Globus pallidus (tissue), 1 donor: ENCODE measurements around the gene RBMX2.
"Not testable (repeated sequence)": the region's sequence is repeated elsewhere in the genome, so short reads cannot be mapped to it uniquely, and the experiment has no call there.

ENCODE experiments used
- DNase-seq: peaks from one replicate; pipeline ENCODE4 v3.0.0-alpha.2; 2015; ENCODE audit warnings: low spot score

Gene RBMX2, protein sequence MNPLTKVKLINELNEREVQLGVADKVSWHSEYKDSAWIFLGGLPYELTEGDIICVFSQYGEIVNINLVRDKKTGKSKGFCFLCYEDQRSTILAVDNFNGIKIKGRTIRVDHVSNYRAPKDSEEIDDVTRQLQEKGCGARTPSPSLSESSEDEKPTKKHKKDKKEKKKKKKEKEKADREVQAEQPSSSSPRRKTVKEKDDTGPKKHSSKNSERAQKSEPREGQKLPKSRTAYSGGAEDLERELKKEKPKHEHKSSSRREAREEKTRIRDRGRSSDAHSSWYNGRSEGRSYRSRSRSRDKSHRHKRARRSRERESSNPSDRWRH

DNA sequence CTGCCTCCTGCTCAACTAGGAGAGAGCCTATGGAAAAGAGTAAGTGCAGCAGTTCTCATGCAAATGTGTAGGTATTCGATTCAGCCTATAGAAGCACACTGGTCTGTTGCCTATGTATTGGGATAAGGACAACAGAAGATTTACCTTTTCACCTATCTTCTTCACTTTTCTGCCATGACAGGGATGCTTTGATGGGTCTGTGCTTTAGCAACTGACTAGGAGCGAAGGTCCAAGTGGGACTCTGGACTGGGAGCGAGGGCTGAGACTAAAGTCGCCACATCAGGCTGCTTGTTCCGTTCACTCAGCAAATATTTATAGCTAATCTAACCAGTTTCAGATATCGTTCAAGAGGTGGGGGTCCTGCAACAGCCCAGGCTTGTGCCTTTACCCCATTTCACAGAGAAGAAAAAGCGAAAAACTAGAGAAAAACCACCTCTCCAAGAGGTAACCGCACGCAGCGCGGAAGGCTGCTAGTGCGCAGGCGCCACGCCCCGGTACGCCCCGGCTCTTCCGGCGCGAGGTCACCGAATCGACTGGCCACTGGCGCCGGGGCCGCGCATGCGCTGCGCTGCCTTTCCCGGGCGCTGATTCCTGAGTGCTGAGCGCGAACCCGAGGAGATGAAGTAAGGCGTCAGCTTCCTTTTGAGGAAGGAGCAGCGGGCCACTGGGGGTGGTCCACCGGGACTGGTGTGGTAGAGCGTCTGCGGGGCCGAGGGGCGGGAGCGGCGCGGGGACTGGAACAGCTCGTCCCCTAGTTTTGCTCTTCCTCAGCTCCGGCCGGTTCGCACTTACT is at the start of gene RBMX2:
Gene RBMX2 (plus strand): TSS at position 573 of the 793 bp plus-strand sequence. CDS start 46 bp downstream, at position 619.
- peak; percentile 72 for DNase-seq

GRCh38 chrX:130352050-130352449 is 49.7 kb upstream of the RBMX2 start:
- not testable (repeated sequence) for DNase-seq

DNA sequence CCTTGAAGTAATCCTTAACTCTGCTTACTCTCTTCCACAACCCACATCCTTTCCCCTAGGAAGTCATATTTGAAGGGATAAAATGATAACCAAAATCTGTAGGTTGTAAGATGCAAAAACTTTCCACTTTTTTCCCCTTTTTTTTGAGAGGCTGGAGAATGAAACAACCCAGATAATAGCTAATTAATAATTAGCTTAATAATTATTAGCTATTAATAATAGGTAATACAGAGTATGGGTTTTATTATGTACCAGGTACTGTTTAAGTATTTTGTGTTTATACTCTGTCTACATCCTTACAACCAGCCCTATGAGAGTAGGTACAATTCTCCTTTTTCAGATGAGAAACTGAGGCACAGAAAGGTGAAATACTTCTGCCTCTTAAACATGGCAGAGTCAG is 25.7 kb upstream of the RBMX2 start:
- no peak for DNase-seq

DNA sequence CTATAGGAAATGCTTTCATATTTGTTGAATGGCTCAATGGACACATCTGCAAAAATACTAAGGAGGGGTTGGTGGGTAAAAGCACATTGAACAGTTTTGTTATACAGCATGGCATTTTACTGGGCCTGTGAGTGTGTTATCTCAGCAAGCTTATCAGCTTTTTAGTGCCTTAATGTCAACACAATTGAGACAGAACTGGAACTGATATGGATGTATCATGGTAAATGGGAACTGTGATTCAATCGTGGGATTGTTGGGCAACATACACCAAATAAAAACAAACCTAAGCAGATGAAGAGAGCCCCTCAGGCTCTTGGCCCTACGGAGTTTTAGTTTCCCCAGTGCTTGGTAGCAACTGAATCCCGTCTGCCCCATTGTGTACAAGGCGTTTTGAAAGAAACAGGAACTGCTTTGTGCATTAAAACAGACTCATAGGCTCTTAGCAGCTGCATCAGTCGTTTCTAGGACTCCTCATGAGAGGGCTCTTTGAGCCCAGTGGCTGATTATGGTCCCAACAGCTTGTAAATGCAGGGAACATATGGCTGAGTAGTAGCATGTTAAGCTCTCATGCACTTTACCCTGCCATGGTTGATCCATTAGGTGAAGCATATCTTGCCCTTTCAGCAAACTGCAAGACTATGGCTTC is 23.6 kb upstream of the RBMX2 start:
- peak; percentile 35 for DNase-seq

- DNase-seq: no peak
Measured at GRCh38 chrX:130385520-130385919, 16.3 kb upstream of the RBMX2 start, which contains the start of gene GPR119. Gene GPR119, minus strand, starts transcription at chrX:130385674. Its CDS starts 227 bp downstream, at chrX:130385447.

- DNase-seq: no peak
Measured at GRCh38 chrX:130386408-130386808, 15.4 kb upstream of the RBMX2 start.

DNA sequence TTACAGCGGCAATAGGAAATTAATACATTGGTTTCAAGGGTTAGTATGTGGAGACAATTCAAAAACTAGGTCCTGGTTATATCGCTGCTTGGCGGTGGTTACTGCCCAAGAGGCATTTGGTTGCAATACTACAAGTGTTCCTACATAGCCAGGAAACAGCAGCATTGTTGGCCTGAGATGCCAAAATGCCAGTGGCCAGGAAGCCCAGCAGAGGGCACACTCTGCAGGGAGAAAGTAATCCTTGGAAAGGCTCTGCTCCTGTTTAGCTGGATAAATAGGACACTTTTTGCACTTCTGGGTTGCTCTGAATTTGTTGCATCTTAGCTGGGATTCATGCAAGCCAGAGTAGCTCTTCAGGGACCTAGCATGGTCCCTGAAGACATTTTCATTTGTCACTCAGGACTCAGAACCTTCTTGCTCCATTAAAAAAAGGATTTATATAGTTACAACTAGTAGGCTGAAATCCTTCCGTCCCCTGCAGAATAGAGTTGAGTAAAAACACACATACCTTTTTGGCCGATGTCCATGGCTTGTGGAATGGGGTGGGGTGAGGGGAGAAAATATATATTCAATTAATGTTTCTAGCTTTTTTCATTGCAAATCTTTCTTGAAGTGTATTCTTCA is 8.2 kb upstream of the RBMX2 start:
- peak; percentile 75 for DNase-seq

DNA sequence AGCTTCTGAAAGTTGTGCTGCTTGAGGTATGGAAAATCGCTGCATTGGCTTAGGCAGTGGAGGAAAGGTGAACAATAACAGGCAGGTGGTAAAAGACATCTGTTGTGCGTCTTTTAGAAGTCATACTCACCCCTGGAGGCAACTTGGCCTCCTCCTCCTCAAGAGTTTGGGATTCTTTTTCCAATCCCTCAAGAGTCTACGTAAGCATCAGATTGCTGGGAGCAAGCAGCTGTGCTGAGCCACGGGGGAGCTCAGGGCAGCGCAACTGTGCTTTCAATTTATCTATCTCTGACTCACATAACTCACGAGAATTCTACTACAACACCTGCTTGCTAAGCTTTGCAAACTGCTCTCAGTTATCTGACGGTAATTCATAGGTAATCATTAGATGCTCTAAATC is 6.4 kb upstream of the RBMX2 start:
- no peak for DNase-seq

GRCh38 chrX:130402208-130402684 is 459 bp downstream of the RBMX2 start:
- DNase-seq: no peak

- no peak for DNase-seq
Measured at GRCh38 chrX:130413415-130413814, 11.6 kb downstream of the RBMX2 start.

DNA sequence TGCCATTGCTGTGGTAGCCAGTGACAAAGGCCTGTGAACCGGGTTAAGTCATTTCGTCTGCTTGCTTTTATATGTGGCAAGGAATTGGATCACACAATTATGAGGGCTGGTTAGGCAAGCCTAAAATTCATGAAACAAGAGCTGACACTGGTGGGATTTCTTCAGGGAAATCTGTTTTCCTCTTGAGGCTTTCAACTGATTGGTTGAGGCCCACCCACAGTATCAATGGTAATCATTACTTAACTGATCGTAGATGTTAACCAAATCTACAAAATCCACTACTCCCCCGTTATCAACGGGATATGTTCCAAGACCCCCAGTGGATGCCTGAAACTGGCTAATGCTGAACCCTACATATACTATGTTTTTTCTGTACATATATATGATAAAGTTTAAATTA is 13.0 kb downstream of the RBMX2 start:
- no peak for DNase-seq

DNA sequence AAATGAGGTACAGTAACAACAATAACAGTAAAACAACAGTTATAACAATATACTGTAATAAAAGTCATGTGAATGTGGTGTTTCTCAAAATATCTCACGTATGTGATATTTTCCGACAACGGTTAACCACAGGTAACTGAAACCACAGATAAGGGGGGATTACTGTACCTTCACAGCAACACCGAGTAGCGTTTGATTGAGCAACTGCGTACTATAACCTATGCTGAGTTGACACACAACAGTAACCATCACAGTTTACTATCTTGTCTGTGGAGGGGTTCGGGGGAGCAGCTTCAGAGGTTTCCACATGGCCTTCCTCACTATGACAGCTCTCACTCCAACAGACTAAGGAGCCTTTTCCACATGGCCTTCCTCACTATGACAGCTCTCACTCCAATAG is 13.4 kb downstream of the RBMX2 start:
- DNase-seq: no peak

GRCh38 chrX:130416785-130417184 is 15.0 kb downstream of the RBMX2 start:
- no peak for DNase-seq

DNA sequence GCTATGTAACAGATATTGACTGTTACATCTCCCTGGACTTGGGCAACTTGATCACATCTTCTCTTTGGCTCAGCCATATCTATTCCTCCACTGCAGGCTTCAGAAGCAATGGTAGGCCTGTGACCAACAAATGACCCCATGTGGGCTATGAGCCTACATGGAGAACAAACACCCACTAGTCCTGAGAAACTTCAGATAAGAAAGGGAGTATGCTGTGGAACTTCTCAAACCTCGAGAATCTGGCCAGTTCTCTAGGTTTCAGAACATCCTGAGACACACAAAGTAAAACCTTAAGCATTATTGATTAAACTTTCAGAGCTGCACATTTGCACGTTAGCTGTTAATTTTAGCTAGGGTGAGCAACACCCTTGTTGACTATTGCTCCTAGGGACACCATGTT is 16.3 kb downstream of the RBMX2 start:
- no peak for DNase-seq

- DNase-seq: no peak
Measured at GRCh38 chrX:130418740-130419139, 17.0 kb downstream of the RBMX2 start.

DNA sequence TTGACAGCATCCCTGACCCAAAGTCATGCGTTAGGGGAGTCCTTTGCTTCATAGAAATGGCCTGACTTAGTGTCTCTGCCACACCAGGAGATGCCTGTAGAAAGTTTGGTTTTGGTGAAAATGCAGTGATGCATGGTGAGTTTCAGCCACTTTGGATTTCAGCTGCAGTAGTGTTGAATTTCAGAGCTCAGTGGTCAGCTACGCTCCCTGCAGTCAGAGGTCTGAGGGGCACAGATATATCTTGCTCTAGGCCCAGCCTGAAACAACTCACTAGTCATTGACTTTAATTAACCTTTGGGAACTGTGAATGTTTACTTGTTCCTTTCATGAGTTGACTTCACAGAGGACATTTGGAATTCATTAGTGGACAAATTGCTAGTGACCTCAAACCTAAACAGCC is 17.5 kb downstream of the RBMX2 start:
- no peak for DNase-seq

- no peak for DNase-seq
Measured at GRCh38 chrX:130426531-130426930, 24.7 kb downstream of the RBMX2 start.

GRCh38 chrX:130429236-130429635 is 27.4 kb downstream of the RBMX2 start:
- not testable (repeated sequence) for DNase-seq

DNA sequence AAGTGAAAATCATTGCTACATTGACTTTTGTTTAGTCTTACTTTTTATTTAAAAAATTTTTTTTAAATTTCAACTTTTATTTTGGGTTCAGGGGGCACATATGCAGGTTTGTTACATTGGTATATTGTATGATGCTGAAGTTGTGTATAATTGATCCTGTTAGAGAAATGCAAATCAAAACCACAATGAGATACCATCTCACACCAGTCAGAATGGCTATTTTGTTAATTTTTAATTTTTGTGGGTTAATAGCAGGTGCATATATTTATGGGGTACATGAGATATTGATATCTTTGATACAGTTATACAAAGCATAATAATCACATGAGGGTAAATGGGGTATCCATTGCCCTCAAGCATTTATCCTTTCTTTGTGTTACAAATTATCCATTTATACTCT is 34.1 kb downstream of the RBMX2 start:
- DNase-seq: no peak

DNA sequence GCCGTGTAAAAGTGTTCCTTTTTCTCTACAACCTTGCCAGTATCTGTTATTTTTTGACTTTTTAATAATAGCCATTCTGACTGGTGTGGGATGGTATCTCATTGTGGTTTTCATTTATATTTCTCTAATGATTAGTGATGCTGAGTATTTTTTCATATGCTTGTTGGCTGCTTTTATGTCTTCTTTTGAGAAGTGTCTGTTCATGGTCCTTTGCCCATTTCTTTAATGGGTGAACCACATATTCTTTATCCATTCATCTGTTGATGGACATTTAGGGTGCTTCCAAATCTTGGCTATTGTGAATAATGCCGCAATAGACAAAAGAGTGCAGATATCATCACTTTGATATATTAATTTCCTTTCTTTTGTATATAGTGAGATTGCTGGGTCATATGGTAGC is 36.2 kb downstream of the RBMX2 start:
- DNase-seq: not testable (repeated sequence)

DNA sequence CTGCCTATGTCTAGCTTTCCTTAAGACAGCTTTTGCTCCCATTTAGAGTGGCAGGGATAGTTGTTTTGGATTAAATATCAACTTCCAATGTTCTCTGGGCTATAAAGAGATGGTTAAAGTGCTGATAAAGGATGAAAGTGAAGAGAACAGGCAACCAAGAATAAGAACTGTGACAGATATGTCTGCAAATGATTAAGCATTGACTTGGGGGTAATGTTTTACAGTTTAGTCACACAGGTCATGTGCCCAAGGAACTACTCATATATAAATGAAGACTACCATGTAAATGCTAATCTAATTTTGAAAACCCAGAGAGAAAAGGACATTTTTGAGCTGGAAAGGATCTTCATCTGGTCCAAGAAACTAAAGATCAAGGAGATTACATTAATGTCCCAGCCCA is 42.1 kb downstream of the RBMX2 start:
- no peak for DNase-seq

DNA sequence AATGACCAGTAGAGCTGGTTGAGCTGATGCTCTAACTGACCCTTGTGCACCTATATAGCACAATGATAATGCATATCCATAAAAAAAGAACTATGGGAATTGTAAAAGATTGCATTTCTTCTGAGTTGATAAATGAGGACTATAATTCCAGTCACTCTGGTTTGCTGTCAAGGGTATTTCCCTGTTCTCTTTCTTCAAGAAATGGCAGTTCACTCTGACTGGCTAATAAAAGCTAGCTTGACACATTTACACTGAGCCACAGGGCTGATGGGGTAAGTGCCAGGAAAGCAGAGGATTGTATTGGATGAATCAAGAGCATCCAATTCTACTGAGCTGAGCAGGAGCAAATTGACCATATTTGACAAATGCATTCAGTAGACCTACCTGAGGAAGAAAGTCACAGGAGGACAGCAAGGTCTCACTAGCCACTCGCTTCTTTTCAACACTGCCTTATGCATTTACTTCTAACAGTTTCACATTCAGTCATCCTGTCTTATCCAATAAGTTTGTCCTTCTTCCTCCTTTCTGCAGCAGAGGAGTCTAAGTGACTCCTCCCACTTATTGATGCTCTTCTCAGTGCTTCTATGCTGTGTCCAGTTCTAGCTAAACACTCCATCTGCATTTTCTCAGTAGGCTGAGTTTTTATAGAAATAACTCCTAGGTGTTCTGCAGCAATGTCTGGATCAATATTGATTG is 43.0 kb downstream of the RBMX2 start:
- DNase-seq: no peak
